ENCODE measurements around the gene DCAF6.

DNA sequence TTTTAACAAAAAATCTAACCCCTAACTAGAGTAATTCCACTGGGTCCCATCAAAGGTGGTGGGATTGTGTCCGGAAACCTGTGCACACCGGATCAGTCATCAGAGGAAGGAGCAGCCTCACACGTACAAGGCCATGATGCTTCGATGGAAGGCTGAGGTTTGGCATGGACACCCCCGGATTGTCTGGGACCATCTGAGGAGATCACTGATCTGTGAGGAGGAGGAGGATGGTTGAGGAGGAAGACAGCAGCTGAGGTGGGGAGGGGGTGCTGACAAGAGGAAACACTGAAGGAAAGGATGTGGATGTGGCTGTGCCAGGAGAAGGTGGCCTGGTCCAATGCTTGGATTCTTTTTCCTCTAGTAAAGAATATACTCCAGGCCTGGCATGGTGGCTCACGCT lies 159.0 kb downstream of the DCAF6 start:
- TF ChIP-seq, protein P1, sequence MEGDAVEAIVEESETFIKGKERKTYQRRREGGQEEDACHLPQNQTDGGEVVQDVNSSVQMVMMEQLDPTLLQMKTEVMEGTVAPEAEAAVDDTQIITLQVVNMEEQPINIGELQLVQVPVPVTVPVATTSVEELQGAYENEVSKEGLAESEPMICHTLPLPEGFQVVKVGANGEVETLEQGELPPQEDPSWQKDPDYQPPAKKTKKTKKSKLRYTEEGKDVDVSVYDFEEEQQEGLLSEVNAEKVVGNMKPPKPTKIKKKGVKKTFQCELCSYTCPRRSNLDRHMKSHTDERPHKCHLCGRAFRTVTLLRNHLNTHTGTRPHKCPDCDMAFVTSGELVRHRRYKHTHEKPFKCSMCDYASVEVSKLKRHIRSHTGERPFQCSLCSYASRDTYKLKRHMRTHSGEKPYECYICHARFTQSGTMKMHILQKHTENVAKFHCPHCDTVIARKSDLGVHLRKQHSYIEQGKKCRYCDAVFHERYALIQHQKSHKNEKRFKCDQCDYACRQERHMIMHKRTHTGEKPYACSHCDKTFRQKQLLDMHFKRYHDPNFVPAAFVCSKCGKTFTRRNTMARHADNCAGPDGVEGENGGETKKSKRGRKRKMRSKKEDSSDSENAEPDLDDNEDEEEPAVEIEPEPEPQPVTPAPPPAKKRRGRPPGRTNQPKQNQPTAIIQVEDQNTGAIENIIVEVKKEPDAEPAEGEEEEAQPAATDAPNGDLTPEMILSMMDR (IDR thresholded peaks at IDR 0.05): no peak
- TF ChIP-seq ZFX (IDR thresholded peaks at IDR 0.05; ENCODE audit: borderline replicate concordance): no peak
